Small intestine (tissue), 7 donors: ENCODE results near the gene FXN. TPM values are rescaled to one million over a fixed set of nuclear protein-coding genes. Genes with fewer than 3 reads are reported as not detected.
"Not testable (repeated sequence)": the region's sequence is repeated elsewhere in the genome, so short reads cannot be mapped to it uniquely, and the experiment has no call there.

Source experiments
- DNase-seq, 2 donors: peaks; one replicate each; pipeline versions ENCODE4 v3.0.0 to v3.0.0-alpha.2; 2013
- FAIRE-seq: peaks from 2 replicates; lab custom pipeline; 2012; peaks lifted over from hg19 to GRCh38; lab: Jason Lieb, UNC
- H3K27ac ChIP-seq, 3 donors: one replicate each; pipeline ENCODE4 v1.5.1; 2013; ENCODE audit warnings: low read length in 2 of 3, mild to moderate bottlenecking in 2 of 3, control low read depth in 1 of 3, inconsistent platforms in 1 of 3, low read depth in 1 of 3, moderate library complexity in 1 of 3
- H3K27me3 ChIP-seq, 3 donors: one replicate each; pipeline ENCODE4 v1.6.1; 2013; ENCODE audit warnings: low read length in 3 of 3, inconsistent platforms in 1 of 3; ENCODE audit not compliant: control insufficient read depth in 3 of 3, insufficient read depth in 3 of 3
- H3K36me3 ChIP-seq, 3 donors: one replicate each; pipeline ENCODE4 v1.6.1; 2013; ENCODE audit warnings: low read length in 3 of 3, inconsistent platforms in 1 of 3, low read depth in 1 of 3, mild to moderate bottlenecking in 1 of 3, moderate library complexity in 1 of 3; ENCODE audit not compliant: control insufficient read depth in 3 of 3, insufficient read depth in 2 of 3
- H3K4me1 ChIP-seq, 3 donors: one replicate each; pipeline ENCODE4 v1.6.1; 2013; ENCODE audit warnings: low read length in 2 of 3, inconsistent platforms in 1 of 3, low read depth in 1 of 3, mild to moderate bottlenecking in 1 of 3, moderate library complexity in 1 of 3; ENCODE audit not compliant: control insufficient read depth in 3 of 3, insufficient read depth in 2 of 3
- H3K4me3 ChIP-seq, 3 donors: one replicate each; pipeline ENCODE4 v1.5.1; 2013; ENCODE audit warnings: low read length in 3 of 3, control low read depth in 1 of 3, inconsistent platforms in 1 of 3, low read depth in 1 of 3, mild to moderate bottlenecking in 1 of 3, moderate library complexity in 1 of 3
- H3K9me3 ChIP-seq, 2 donors: one replicate each; pipeline ENCODE4 v1.6.1; 2013; ENCODE audit warnings: low read depth in 1 of 2, low read length in 1 of 2; ENCODE audit not compliant: control insufficient read depth in 2 of 2, insufficient read depth in 1 of 2
- WGBS, 3 donors: extraction: QIAGEN DNeasy Blood & Tissue Kit; methylation state at CpG; one replicate each; pipeline ENCODE4 v1.1.7; 2013; 5-methylcytosine and 5-hydroxymethylcytosine counted together
- polyA plus RNA-seq, 4 donors: library from polyadenylated mRNA; stranded (reverse) in 3 of 4; unstranded in 1 of 4; fragments of 200-250 nt in 3 of 4; fragments of 120-200 nt in 1 of 4; gene quantifications; one replicate each; pipeline versions ENCODE4 v1.2.1 to v1.2.3, GENCODE V29; 2013
- donor health status: healthy with polysubstance abuse.
- donor health status: control.
- donor health status: control.
- donor health status: Bipolar disorder and iron deficiency.
- donor health status: healthy.

The FXN gene
- polyA plus RNA-seq, 4 donors: 2.7 to 16.6 (median 8.8) TPM

GRCh38 chr9:69103348-69103996, 67.9 kb downstream of the FXN start:
- 42 to 77% (median 55%) methylated on average over 4 of the region's 7 CpGs for WGBS, 3 donors
- not testable (repeated sequence) for H3K27ac ChIP-seq, FAIRE-seq

GRCh38 chr9:69104830-69105527, 69.4 kb downstream of the FXN start:
- DNase-seq (peak; percentile 96 to 99), FAIRE-seq (no peak)
- Histone ChIP-seq H3K4me1 (peaks cover 0 to 16% (median 0%) of the 10 kb centered on the region in 3 donors), H3K4me3 (no peak overlapping the region), H3K36me3 (no peaks in the 10 kb centered on the region), H3K27ac (peak overlapping the region; percentile 83 to 97 (median 88)), H3K9me3 (no peaks in the 10 kb centered on the region), H3K27me3 (no peaks in the 10 kb centered on the region)
- 12 to 47% (median 27%) methylated on average over 1 to 2 of the region's 2 CpGs for WGBS, 3 donors

More at GRCh38 chr9:69103348-69103996, 67.9 kb downstream of the FXN start:
- not testable (repeated sequence) for H3K9me3 ChIP-seq, H3K4me3 ChIP-seq, H3K27me3 ChIP-seq, H3K36me3 ChIP-seq
- DNase-seq: peak in 1 of 2 donors; percentile 21
- H3K4me1 ChIP-seq: peaks cover 0 to 26% (median 0%) of the 10 kb centered on the region in 3 donors

- H3K27me3 ChIP-seq: no peaks in the 10 kb centered on the region
- FAIRE-seq: peak; percentile 67
- peaks cover 0 to 16% (median 0%) of the 10 kb centered on the region in 3 donors for H3K4me1 ChIP-seq
- no peaks in the 10 kb centered on the region for H3K36me3 ChIP-seq
- WGBS, 3 donors: 71 to 86% (median 81%) methylated on average over 3 of the region's 3 CpGs
- DNase-seq: peak in 1 of 2 donors; percentile 0
- H3K4me3 ChIP-seq: no peak overlapping the region
- no peak overlapping the region for H3K27ac ChIP-seq
- H3K9me3 ChIP-seq: no peaks in the 10 kb centered on the region
Observed at GRCh38 chr9:69107771-69108170, 72.2 kb downstream of the FXN start.

- H3K4me3 ChIP-seq, H3K36me3 ChIP-seq, H3K27ac ChIP-seq, FAIRE-seq, H3K9me3 ChIP-seq, H3K27me3 ChIP-seq, DNase-seq: not testable (repeated sequence)
- peaks cover 0 to 16% (median 0%) of the 10 kb centered on the region in 3 donors for H3K4me1 ChIP-seq
- 87 to 94% (median 90%) methylated on average over 14 of the region's 14 CpGs for WGBS, 3 donors
Observed at GRCh38 chr9:69108706-69109105, 73.2 kb downstream of the FXN start.

- Histone ChIP-seq H3K4me3 (no peak overlapping the region), H3K27me3 (no peaks in the 10 kb centered on the region), H3K36me3 (no peaks in the 10 kb centered on the region), H3K4me1 (peaks cover 0 to 13% (median 0%) of the 10 kb centered on the region in 3 donors), H3K9me3 (no peaks in the 10 kb centered on the region), H3K27ac (no peak overlapping the region)
- DNase-seq (peak in 1 of 2 donors; percentile 1), FAIRE-seq (no peak)
- WGBS, 3 donors: 72 to 84% (median 76%) methylated on average over 4 of the region's 4 CpGs
Observed at GRCh38 chr9:69109152-69109551, 73.6 kb downstream of the FXN start.

- not testable (repeated sequence) for H3K27ac ChIP-seq, H3K27me3 ChIP-seq, H3K36me3 ChIP-seq, DNase-seq, H3K9me3 ChIP-seq, FAIRE-seq, H3K4me1 ChIP-seq, H3K4me3 ChIP-seq
- 94 to 96% (median 95%) methylated on average over 17 of the region's 17 CpGs for WGBS, 3 donors
Observed at GRCh38 chr9:69112646-69113045, 77.1 kb downstream of the FXN start.

- no peaks in the 10 kb centered on the region for H3K27me3 ChIP-seq
- 83 to 95% (median 92%) methylated on average over 1 of the region's 1 CpG for WGBS, 3 donors
- no peak for DNase-seq
- H3K4me1 ChIP-seq: peaks cover 0 to 5% (median 0%) of the 10 kb centered on the region in 3 donors
- no peaks in the 10 kb centered on the region for H3K9me3 ChIP-seq
- FAIRE-seq: no peak
- no peak overlapping the region for H3K4me3 ChIP-seq
- no peaks in the 10 kb centered on the region for H3K36me3 ChIP-seq
- no peak overlapping the region for H3K27ac ChIP-seq
Observed at GRCh38 chr9:69115621-69116020, 80.1 kb downstream of the FXN start.

- DNase-seq (peak in 1 of 2 donors; percentile 1), FAIRE-seq (no peak)
- no peaks in the 10 kb centered on the region for H3K27me3 ChIP-seq
- H3K27ac ChIP-seq: no peak overlapping the region
- no peaks in the 10 kb centered on the region for H3K36me3 ChIP-seq
- peaks cover 0 to 5% (median 0%) of the 10 kb centered on the region in 3 donors for H3K4me1 ChIP-seq
- no peaks in the 10 kb centered on the region for H3K9me3 ChIP-seq
- no peak overlapping the region for H3K4me3 ChIP-seq
- 88 to 94% (median 89%) methylated on average over 11 of the region's 11 CpGs for WGBS, 3 donors
Observed at GRCh38 chr9:69118656-69119055, 83.1 kb downstream of the FXN start.
